Progenitor cell of endocrine pancreas (in vitro differentiated cells): ENCODE measurements around the gene P3H1. TPM values are rescaled to one million over a fixed set of nuclear protein-coding genes. Genes with fewer than 3 reads are reported as not detected.
"Not testable (repeated sequence)": the region's sequence is repeated elsewhere in the genome, so short reads cannot be mapped to it uniquely, and the experiment has no call there.

ENCODE experiments used
- DNase-seq: peaks from one replicate; pipeline ENCODE4 v3.0.0; 2021; ENCODE audit warnings: low spot score; ENCODE audit not compliant: unreplicated experiment
- H3K27ac Mint-ChIP-seq: 2 replicates; pipeline ENCODE4 v1.8.0; 2021; ENCODE audit warnings: mild to moderate bottlenecking, moderate library complexity, mixed read lengths
- H3K27me3 Mint-ChIP-seq: 2 replicates; pipeline ENCODE4 v1.8.0; 2021; ENCODE audit warnings: mixed read lengths
- H3K36me3 Mint-ChIP-seq: 2 replicates; pipeline ENCODE4 v1.8.0; 2022; ENCODE audit warnings: mixed read lengths; ENCODE audit not compliant: insufficient read depth
- H3K4me1 Mint-ChIP-seq: 2 replicates; pipeline ENCODE4 v1.8.0; 2021; ENCODE audit warnings: low read depth, mixed read lengths
- H3K4me3 Mint-ChIP-seq: 2 replicates; pipeline ENCODE4 v1.8.0; 2021; ENCODE audit warnings: low read depth, mild to moderate bottlenecking, moderate library complexity, mixed read lengths
- H3K9me3 Mint-ChIP-seq: 2 replicates; pipeline ENCODE4 v1.8.0; 2021; ENCODE audit warnings: low read depth, mixed read lengths
- CTCF ChIP-seq: fragments of 200-600 bp; sonication (generic); IDR thresholded peaks from one replicate; pipeline ENCODE4 v1.5.0; 2021; ENCODE audit warnings: antibody characterized with exemption, mild to moderate bottlenecking; ENCODE audit not compliant: unreplicated experiment
- total RNA-seq: library from RNA; stranded (reverse); gene quantifications from 2 replicates; pipeline ENCODE4 v1.2.1, GENCODE V29; 2021

The P3H1 gene
- total RNA-seq, 1 donor from 2014 or later = 72.9 TPM

GRCh38 chr1:42730988-42731387 is 35.8 kb downstream of the P3H1 start:
- Mint-ChIP-seq H3K27ac (no peak overlapping the region), H3K4me3 (no peak overlapping the region), H3K9me3 (no peaks in the 10 kb centered on the region), H3K36me3 (no peaks in the 10 kb centered on the region), H3K4me1 (no peaks in the 10 kb centered on the region), H3K27me3 (no peaks in the 10 kb centered on the region)
- TF ChIP-seq CTCF = no peak
- no peak for DNase-seq

- no peaks in the 10 kb centered on the region for H3K27me3 Mint-ChIP-seq
- DNase-seq = no peak
- H3K36me3 Mint-ChIP-seq = no peaks in the 10 kb centered on the region
- TF ChIP-seq CTCF = no peak
- H3K27ac Mint-ChIP-seq = no peak overlapping the region
- H3K4me3 Mint-ChIP-seq = no peak overlapping the region
- H3K4me1 Mint-ChIP-seq = no peaks in the 10 kb centered on the region
- H3K9me3 Mint-ChIP-seq = no peaks in the 10 kb centered on the region
Observed at GRCh38 chr1:42730002-42730401, 36.8 kb downstream of the P3H1 start.

GRCh38 chr1:42725820-42726219 is 41.0 kb downstream of the P3H1 start:
- not testable (repeated sequence) for H3K4me1 Mint-ChIP-seq, H3K36me3 Mint-ChIP-seq, H3K9me3 Mint-ChIP-seq, DNase-seq, H3K27ac Mint-ChIP-seq, H3K4me3 Mint-ChIP-seq, H3K27me3 Mint-ChIP-seq

- no peak for TF ChIP-seq CTCF
- H3K27ac Mint-ChIP-seq = no peak overlapping the region
- H3K27me3 Mint-ChIP-seq = no peaks in the 10 kb centered on the region
Observed at GRCh38 chr1:42723511-42723910, 43.3 kb downstream of the P3H1 start.

GRCh38 chr1:42722403-42722802 is 44.4 kb downstream of the P3H1 start:
- H3K4me3 Mint-ChIP-seq, H3K4me1 Mint-ChIP-seq, DNase-seq, H3K27ac Mint-ChIP-seq, H3K36me3 Mint-ChIP-seq, H3K27me3 Mint-ChIP-seq, H3K9me3 Mint-ChIP-seq: not testable (repeated sequence)

More at GRCh38 chr1:42723511-42723910, 43.3 kb downstream of the P3H1 start:
- Mint-ChIP-seq H3K9me3 (no peaks in the 10 kb centered on the region), H3K4me3 (no peak overlapping the region), H3K36me3 (peaks cover under 1% of the 10 kb centered on the region), H3K4me1 (peaks cover 9% of the 10 kb centered on the region)
- DNase-seq = no peak

- no peak for DNase-seq
- TF ChIP-seq CTCF = no peak
- no peak overlapping the region for H3K4me3 Mint-ChIP-seq
- H3K27ac Mint-ChIP-seq = no peak overlapping the region
- no peaks in the 10 kb centered on the region for H3K27me3 Mint-ChIP-seq
- H3K36me3 Mint-ChIP-seq = peaks cover 7% of the 10 kb centered on the region
- H3K9me3 Mint-ChIP-seq = no peaks in the 10 kb centered on the region
- peaks cover 9% of the 10 kb centered on the region for H3K4me1 Mint-ChIP-seq
Observed at GRCh38 chr1:42721926-42722325, 44.9 kb downstream of the P3H1 start.

GRCh38 chr1:42720868-42721267 is 46.0 kb downstream of the P3H1 start:
- Mint-ChIP-seq H3K9me3 (no peaks in the 10 kb centered on the region), H3K4me1 (peaks cover 9% of the 10 kb centered on the region), H3K27me3 (no peaks in the 10 kb centered on the region), H3K36me3 (peaks cover 11% of the 10 kb centered on the region), H3K27ac (peak overlapping the region; percentile 62), H3K4me3 (no peak overlapping the region)
- no peak for DNase-seq
- no peak for TF ChIP-seq CTCF

GRCh38 chr1:42714441-42714840 is 52.4 kb downstream of the P3H1 start:
- Mint-ChIP-seq H3K36me3 (peaks cover 44% of the 10 kb centered on the region), H3K9me3 (peaks cover 11% of the 10 kb centered on the region)
- H3K4me3 Mint-ChIP-seq, H3K4me1 Mint-ChIP-seq, DNase-seq, H3K27me3 Mint-ChIP-seq, H3K27ac Mint-ChIP-seq: not testable (repeated sequence)
